OCI-LY7 (cell line): ENCODE data around the gene GNG13. TPM values are rescaled to one million over a fixed set of nuclear protein-coding genes. Genes with fewer than 3 reads are reported as not detected.

Source experiments
- BruUV-seq: library from RNA; stranded (reverse); fragments of 400-500 nt; replicated peaks from 2 replicates; lab custom pipeline; 2021; lab: Mats Ljungman, UMichigan
- CTCF ChIA-PET: fragments of 300-600 bp; sonication (Branson Sonifier 250); formaldehyde crosslinking; loops from one replicate; lab custom pipeline; 2022; ENCODE audit warnings: antibody characterized with exemption; ENCODE audit not compliant: unreplicated experiment; lab: Charles Lee
- POLR2A ChIA-PET: fragments of 300-600 bp; sonication (Branson Sonifier 250); formaldehyde crosslinking; loops from one replicate; lab custom pipeline; 2022; ENCODE audit warnings: antibody characterized with exemption; lab: Charles Lee
- DNase-seq: peaks from one replicate; pipeline ENCODE4 v3.0.0-alpha.2; 2015; ENCODE audit warnings: low spot score
- H2AFZ ChIP-seq: fragments of 200-600 bp; sonication (generic), shearing (Covaris generic); 2 replicates; pipeline ENCODE4 v1.6.1; 2014; ENCODE audit warnings: mild to moderate bottlenecking, antibody characterized with exemption, low read length, moderate library complexity
- H3K27ac ChIP-seq: fragments of 200-600 bp; sonication (generic); 2 replicates; pipeline ENCODE4 v1.5.1; 2014; ENCODE audit warnings: mixed run types, low read depth, mild to moderate bottlenecking, moderate library complexity, low read length, inconsistent platforms; ENCODE audit not compliant: poor library complexity, severe bottlenecking
- H3K36me3 ChIP-seq: fragments of 200-600 bp; sonication (generic); 2 replicates; pipeline ENCODE4 v1.6.1; 2014; ENCODE audit warnings: mild to moderate bottlenecking, antibody characterized with exemption, low read length, moderate library complexity, mixed read lengths; ENCODE audit not compliant: insufficient read depth
- H3K4me1 ChIP-seq: fragments of 200-600 bp; sonication (generic); 2 replicates; pipeline ENCODE4 v1.5.1; 2014; ENCODE audit warnings: mild to moderate bottlenecking, low read length; ENCODE audit not compliant: insufficient read depth, poor library complexity, severe bottlenecking
- H3K4me2 ChIP-seq: fragments of 200-600 bp; sonication (generic); 2 replicates; pipeline ENCODE4 v1.6.1; 2014; ENCODE audit warnings: mild to moderate bottlenecking, low read length
- H3K4me3 ChIP-seq: fragments of 200-600 bp; sonication (generic); 2 replicates; pipeline ENCODE4 v1.5.1; 2014; ENCODE audit warnings: mild to moderate bottlenecking, low read depth, low read length; ENCODE audit not compliant: poor library complexity, severe bottlenecking
- H3K79me2 ChIP-seq: fragments of 200-600 bp; sonication (generic); 2 replicates; pipeline ENCODE4 v1.6.1; 2016; ENCODE audit warnings: low read depth, mild to moderate bottlenecking, low read length, moderate library complexity, mixed read lengths; ENCODE audit not compliant: insufficient read depth
- H3K9me2 ChIP-seq: fragments of 200-600 bp; sonication (generic); 2 replicates; pipeline ENCODE4 v1.6.1; 2016; ENCODE audit warnings: mild to moderate bottlenecking, low read length, mixed read lengths; ENCODE audit not compliant: insufficient read depth
- H3K9me3 ChIP-seq: fragments of 200-600 bp; sonication (generic); 2 replicates; pipeline ENCODE4 v1.6.1; 2014; ENCODE audit warnings: mild to moderate bottlenecking, mixed run types, low read length, mixed read lengths
- H4K20me1 ChIP-seq: fragments of 200-600 bp; sonication (generic); 2 replicates; pipeline ENCODE4 v1.6.1; 2014; ENCODE audit warnings: mild to moderate bottlenecking, antibody characterized with exemption, low read length, moderate library complexity, mixed read lengths; ENCODE audit not compliant: insufficient read depth
- CTCF ChIP-seq: fragments of 200-600 bp; sonication (generic); conservative IDR thresholded peaks from 2 replicates; pipeline ENCODE4 v1.5.1; 2014; ENCODE audit warnings: mild to moderate bottlenecking, antibody characterized with exemption, low read length, moderate library complexity, mixed read lengths
- EZH2phosphoT487 ChIP-seq: fragments of 200-600 bp; sonication (generic); IDR thresholded peaks from 2 replicates; pipeline ENCODE4 v1.6.1; 2018; ENCODE audit warnings: low read depth, borderline replicate concordance, mild to moderate bottlenecking, mixed run types, antibody characterized with exemption, low read length, moderate library complexity, mixed read lengths
- intact Hi-C: fragments of 100-400 bp; cut with micrococcal nuclease; formaldehyde crosslinking; loops from one replicate; pipeline ENCODE4 v1.10.0; 2022; ENCODE audit not compliant: unreplicated experiment
- total RNA-seq, 2 experiments: library from RNA; depleted of rRNA in 1 of 2; stranded (reverse); fragments of >200 nt in 1 of 2; shearing (Covaris generic) in 1 of 2; gene quantifications; 2 replicates each; pipeline ENCODE4 v1.2.3, GENCODE V29; 2014 to 2022

GNG13 gene
- total RNA-seq, 2 experiments from 2014 or later = not detected

- no peak for TF ChIP-seq CTCF
- no peak for TF ChIP-seq EZH2phosphoT487
- DNase-seq = no peak
- Histone ChIP-seq H4K20me1 (no peaks in the 10 kb centered on the region), H3K9me3 (no peaks in the 10 kb centered on the region), H3K79me2 (no peaks in the 10 kb centered on the region), H3K36me3 (no peaks in the 10 kb centered on the region), H3K27ac (no peak overlapping the region), H3K9me2 (no peaks in the 10 kb centered on the region), H3K4me1 (no peaks in the 10 kb centered on the region), H3K4me3 (no peak overlapping the region), H2AFZ (no peak overlapping the region), H3K4me2 (no peak overlapping the region)
- no TSS peak for BruUV-seq
- intact Hi-C loops = no loop called here
- POLR2A ChIA-PET = no interaction called here
- CTCF ChIA-PET = no interaction called here
Observed at GRCh38 chr16:844638-845350, 44.3 kb upstream of the GNG13 start.

DNA sequence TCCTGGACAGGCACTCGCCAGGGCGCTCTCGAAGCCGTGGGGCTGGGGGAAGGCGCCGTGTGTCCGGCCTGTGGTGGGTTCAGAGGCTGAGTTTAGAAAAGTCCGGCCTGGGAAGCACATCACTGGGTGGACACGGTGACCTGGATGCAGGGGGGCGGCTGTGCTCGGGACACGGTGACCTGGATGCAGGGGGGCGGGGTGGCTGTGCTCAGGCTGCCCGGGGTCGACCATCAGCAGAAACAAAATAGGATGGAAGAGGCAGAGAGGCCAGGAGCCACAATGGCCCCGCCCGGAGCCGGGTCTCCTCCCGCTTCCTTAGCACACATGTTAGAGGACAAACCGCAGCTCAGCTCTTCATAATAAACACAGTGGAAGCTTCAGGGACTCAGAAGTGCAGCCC lies 43.2 kb upstream of the GNG13 start:
- DNase-seq = no peak
- no peaks in the 10 kb centered on the region for H3K4me1 ChIP-seq
- no peaks in the 10 kb centered on the region for H3K9me3 ChIP-seq
- intact Hi-C loops = no loop called here
- H2AFZ ChIP-seq = no peak overlapping the region
- no TSS peak for BruUV-seq
- H3K4me3 ChIP-seq = no peak overlapping the region
- TF ChIP-seq CTCF (no peak), EZH2phosphoT487 (no peak)
- H3K79me2 ChIP-seq = no peaks in the 10 kb centered on the region
- ChIA-PET POLR2A (no interaction called here), CTCF (no interaction called here)
- H3K27ac ChIP-seq = no peak overlapping the region
- H3K36me3 ChIP-seq = no peaks in the 10 kb centered on the region
- H4K20me1 ChIP-seq = no peaks in the 10 kb centered on the region
- H3K4me2 ChIP-seq = no peak overlapping the region
- H3K9me2 ChIP-seq = no peaks in the 10 kb centered on the region

DNA sequence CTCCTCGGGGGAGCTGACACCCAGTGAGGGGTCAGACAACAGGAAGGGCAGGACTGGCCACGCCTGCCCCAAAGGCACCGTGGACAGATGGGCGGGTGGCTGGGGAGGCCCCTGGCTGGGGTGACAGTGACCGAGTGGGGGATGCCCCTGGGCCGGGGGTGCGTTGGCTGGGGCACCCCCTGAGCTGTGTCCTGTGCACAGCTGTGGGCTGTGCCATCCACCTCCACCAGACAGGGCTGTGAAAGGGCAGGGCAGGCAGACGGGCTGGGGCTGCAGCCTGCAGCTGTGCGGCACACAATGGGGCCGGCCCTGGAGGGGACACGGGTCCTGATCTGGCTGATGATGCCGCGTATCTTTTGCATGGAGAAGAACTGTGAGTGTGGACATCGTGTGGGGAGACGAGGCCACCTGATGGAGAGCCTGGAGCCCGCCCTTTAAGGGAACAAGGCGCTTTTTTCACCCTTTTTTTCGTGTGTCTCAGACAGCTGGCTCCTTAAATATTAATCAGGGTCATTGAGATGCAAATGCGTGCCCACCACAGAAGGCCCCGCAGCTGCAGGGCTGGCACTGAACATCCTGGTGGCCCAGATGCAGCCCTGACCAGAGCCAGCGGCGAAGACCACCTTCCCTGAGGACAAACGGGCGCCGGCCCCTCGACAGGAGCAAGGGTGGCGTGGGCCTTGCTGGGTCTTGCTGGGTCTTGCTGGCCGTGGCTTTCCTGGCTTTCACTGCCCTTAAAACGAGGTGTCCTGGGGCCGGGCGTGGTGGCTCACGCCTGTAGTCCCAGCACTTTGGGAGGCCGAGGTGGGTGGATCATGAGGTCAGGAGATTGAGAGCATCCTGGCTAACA lies 42.4 kb upstream of the GNG13 start:
- DNase-seq = no peak
- ChIA-PET POLR2A (no interaction called here), CTCF (no interaction called here)
- Histone ChIP-seq H3K36me3 (no peaks in the 10 kb centered on the region), H3K27ac (no peak overlapping the region), H3K4me1 (no peaks in the 10 kb centered on the region), H3K79me2 (no peaks in the 10 kb centered on the region), H3K9me3 (no peaks in the 10 kb centered on the region), H2AFZ (no peak overlapping the region), H3K9me2 (no peaks in the 10 kb centered on the region), H3K4me3 (no peak overlapping the region), H4K20me1 (no peaks in the 10 kb centered on the region), H3K4me2 (no peak overlapping the region)
- no TSS peak for BruUV-seq
- intact Hi-C loops = no loop called here
- no peak for TF ChIP-seq EZH2phosphoT487
- no peak for TF ChIP-seq CTCF
